ENCODE data around the gene C9orf50. TPM values are rescaled to one million over a fixed set of nuclear protein-coding genes. Genes with fewer than 3 reads are reported as not detected.
A peak's percentile ranks its signal among the peaks of the same experiment; 100 is the strongest.

Gene C9orf50
- total RNA-seq, 2 donors from 2014 or later, result not detected

- no peak overlapping the region for H3K27ac ChIP-seq
- intact Hi-C loops (cut with DNase I), result no loop called here
- H3K4me3 ChIP-seq, result no peak overlapping the region
- no peak overlapping the region for H3K9ac ChIP-seq (ENCODE audit: low read depth in 2 of 2, low read length in 2 of 2)
- DNase-seq, result no peak
- H3K27me3 ChIP-seq, result no peaks in the 10 kb centered on the region
- no peak for TF ChIP-seq CTCF (IDR thresholded peaks at IDR 0.05)
- peaks cover 10% of the 10 kb centered on the region for H3K4me1 ChIP-seq
- no peaks in the 10 kb centered on the region for H3K9me3 ChIP-seq
- no peaks in the 10 kb centered on the region for H3K36me3 ChIP-seq
These were observed 4.0 kb upstream of the C9orf50 start for GRCh38 chr9:129624947-129625346.

GRCh38 chr9:129624168-129624759 lies 3.4 kb upstream of the C9orf50 start:
- peak; percentile 72 for DNase-seq
- no peak overlapping the region for H3K27ac ChIP-seq
- intact Hi-C loops (cut with DNase I), result no loop called here
- H3K9me3 ChIP-seq, result no peaks in the 10 kb centered on the region
- no peaks in the 10 kb centered on the region for H3K27me3 ChIP-seq
- H3K9ac ChIP-seq (ENCODE audit: low read depth in 2 of 2, low read length in 2 of 2), result no peak overlapping the region
- peaks cover 10% of the 10 kb centered on the region for H3K4me1 ChIP-seq
- TF ChIP-seq CTCF (IDR thresholded peaks at IDR 0.05), result peak; percentile 71
- no peaks in the 10 kb centered on the region for H3K36me3 ChIP-seq
- no peak overlapping the region for H3K4me3 ChIP-seq

GRCh38 chr9:129623331-129623730 lies 2.4 kb upstream of the C9orf50 start:
- Histone ChIP-seq H3K9ac (ENCODE audit: low read depth in 2 of 2, low read length in 2 of 2) (no peak overlapping the region), H3K9me3 (no peaks in the 10 kb centered on the region), H3K27ac (no peak overlapping the region), H3K4me1 (peaks cover 10% of the 10 kb centered on the region), H3K36me3 (no peaks in the 10 kb centered on the region), H3K27me3 (no peaks in the 10 kb centered on the region), H3K4me3 (no peak overlapping the region)
- TF ChIP-seq CTCF (IDR thresholded peaks at IDR 0.05), result no peak
- intact Hi-C loops (cut with DNase I), result no loop called here
- no peak for DNase-seq

GRCh38 chr9:129619787-129620668 lies 873 bp downstream of the C9orf50 start:
- DNase-seq, result no peak
- no peak overlapping the region for H3K27ac ChIP-seq
- H3K27me3 ChIP-seq, result no peaks in the 10 kb centered on the region
- H3K9me3 ChIP-seq, result no peaks in the 10 kb centered on the region
- no peaks in the 10 kb centered on the region for H3K36me3 ChIP-seq
- H3K4me1 ChIP-seq, result no peaks in the 10 kb centered on the region
- H3K4me3 ChIP-seq, result peak overlapping the region; percentile 29
- peak overlapping the region; percentile 34 to 68 for H3K9ac ChIP-seq (ENCODE audit: low read depth in 2 of 2, low read length in 2 of 2)
- no peak for TF ChIP-seq CTCF (IDR thresholded peaks at IDR 0.05)
- intact Hi-C loops (cut with DNase I), result no loop called here

GRCh38 chr9:129617167-129617566 lies 3.7 kb downstream of the C9orf50 start:
- Histone ChIP-seq H3K27me3 (no peaks in the 10 kb centered on the region), H3K4me3 (no peak overlapping the region), H3K27ac (no peak overlapping the region), H3K9ac (ENCODE audit: low read depth in 2 of 2, low read length in 2 of 2) (no peak overlapping the region), H3K9me3 (no peaks in the 10 kb centered on the region), H3K4me1 (no peaks in the 10 kb centered on the region), H3K36me3 (no peaks in the 10 kb centered on the region)
- no peak for DNase-seq
- peak; percentile 18 for TF ChIP-seq CTCF (IDR thresholded peaks at IDR 0.05)
- intact Hi-C loops (cut with DNase I), result no loop called here

All from colonic mucosa (tissue), 4 donors.